HepG2 (cell line): ENCODE measurements around the gene ATP5MC2. TPM values are rescaled to one million over a fixed set of nuclear protein-coding genes. Genes with fewer than 3 reads are reported as not detected.

Source experiments
- ATAC-seq: fragments of 200-7000 bp; cut with Tn5 transposase; 3 replicates; pipeline ENCODE4 v1.9.1; 2020; ENCODE audit warnings: mild to moderate bottlenecking, moderate library complexity
- BruUV-seq: library from RNA; stranded (reverse); fragments of 400-500 nt; replicated peaks from 2 replicates; lab custom pipeline; 2021; lab: Mats Ljungman, UMichigan
- CTCF ChIA-PET: fragments of 300-600 bp; formaldehyde crosslinking; extraction: SDS; loops from one replicate; lab custom pipeline; 2021; ENCODE audit warnings: low total read pairs, inconsistent platforms, low intra/inter-chr PET ratio; lab: Yijun Ruan, JAX
- POLR2A ChIA-PET: fragments of 350-600 bp; sonication (Branson Sonifier 250); formaldehyde crosslinking; loops from one replicate; lab custom pipeline; 2020; ENCODE audit warnings: antibody characterized with exemption, inconsistent platforms; lab: Yijun Ruan, JAX
- DNase-seq: peaks from one replicate; pipeline ENCODE4 v3.0.0-alpha.2; 2015; ENCODE audit warnings: low spot score
- FAIRE-seq: peaks from 3 replicates; lab custom pipeline; 2011; peaks lifted over from hg19 to GRCh38; lab: Jason Lieb, UNC
- H2AFZ ChIP-seq: one replicate; pipeline ENCODE4 v1.6.1; 2011; ENCODE audit warnings: low read length, inconsistent platforms
- H3K27ac ChIP-seq: fragments of 300-600 bp; 3 replicates; pipeline ENCODE4 v1.8.0; 2011; ENCODE audit warnings: mixed run types, mild to moderate bottlenecking, mixed read lengths, low read length, inconsistent platforms; ENCODE audit not compliant: insufficient read depth; ENCODE audit errors: extremely low read length
- H3K27me3 ChIP-seq, 2 experiments: fragments of 200-600 bp in 1 of 2; 2 replicates in 1 of 2; 3 replicates in 1 of 2; pipeline versions ENCODE4 v1.6.0 to v1.8.0; 2011; ENCODE audit warnings: low read length in 2 of 2, mild to moderate bottlenecking in 2 of 2, moderate library complexity in 2 of 2, inconsistent platforms in 1 of 2; ENCODE audit not compliant: insufficient read depth in 2 of 2, control insufficient read depth in 1 of 2
- H3K36me3 ChIP-seq, 2 experiments: fragments of 200-600 bp in 1 of 2; replicated peaks in 1 of 2; 2 replicates in 1 of 2; 3 replicates in 1 of 2; pipeline versions ENCODE4 v1.5.1 to v1.8.0; 2011; ENCODE audit warnings: low read length in 2 of 2, inconsistent platforms in 1 of 2; ENCODE audit not compliant: insufficient read depth in 2 of 2, control insufficient read depth in 1 of 2
- H3K4me1 ChIP-seq: 2 replicates; pipeline ENCODE4 v1.5.1; 2012; ENCODE audit warnings: low read length, inconsistent platforms; ENCODE audit not compliant: insufficient read depth
- H3K4me2 ChIP-seq: 2 replicates; pipeline ENCODE4 v1.6.0; 2011; ENCODE audit warnings: low read depth, low read length, inconsistent platforms
- H3K4me3 ChIP-seq, 3 experiments: fragments of 200-600 bp in 1 of 3; sonication (generic), shearing (Covaris generic) in 1 of 3; replicated peaks in 1 of 3; 2 replicates each; pipeline ENCODE4 v1.5.1; 2011 to 2016; ENCODE audit warnings: low read length in 3 of 3, inconsistent platforms in 2 of 3, low read depth in 2 of 3, mild to moderate bottlenecking in 2 of 3, control low read depth in 1 of 3, mixed read lengths in 1 of 3; ENCODE audit not compliant: insufficient read depth in 1 of 3
- H3K79me2 ChIP-seq: one replicate; pipeline ENCODE4 v1.6.1; 2011; ENCODE audit warnings: low read length, inconsistent platforms; ENCODE audit not compliant: insufficient read depth
- H3K9ac ChIP-seq: 2 replicates; pipeline ENCODE4 v1.6.0; 2011; ENCODE audit warnings: mild to moderate bottlenecking, low read depth, low read length, inconsistent platforms; ENCODE audit not compliant: insufficient read depth
- H3K9me3 ChIP-seq: 2 replicates; pipeline ENCODE4 v1.5.1; 2012; ENCODE audit warnings: mild to moderate bottlenecking, low read length
- H4K20me1 ChIP-seq: 2 replicates; pipeline ENCODE4 v1.6.0; 2011; ENCODE audit warnings: inconsistent platforms, mild to moderate bottlenecking, low read length, moderate library complexity; ENCODE audit not compliant: insufficient read depth
- BRD4 ChIP-seq: sonication (generic); formaldehyde crosslinking; IDR thresholded peaks from 2 replicates; pipeline ENCODE4 v1.4.0; 2020; ENCODE audit warnings: missing genetic modification reagents
- CEBPB ChIP-seq: IDR thresholded peaks from 2 replicates; pipeline ENCODE4 v1.6.1; 2011; ENCODE audit warnings: low read depth, low read length, improper control_type of control experiment, borderline replicate concordance
- CEBPG ChIP-seq: IDR thresholded peaks from 2 replicates; pipeline ENCODE4 v1.6.1; 2016
- CREM ChIP-seq, 2 experiments: sonication (generic) in 1 of 2; formaldehyde crosslinking in 1 of 2; IDR thresholded peaks; 2 replicates each; pipeline versions ENCODE4 v1.4.0 to v1.6.1; 2016 to 2020; ENCODE audit warnings: antibody characterized with exemption in 1 of 2, mild to moderate bottlenecking in 1 of 2, missing genetic modification reagents in 1 of 2
- ELK4 ChIP-seq: sonication (generic); formaldehyde crosslinking; IDR thresholded peaks from 2 replicates; pipeline ENCODE4 v1.9.0; 2021; ENCODE audit warnings: missing genetic modification reagents, borderline replicate concordance
- IRX3 ChIP-seq: sonication (generic); formaldehyde crosslinking; IDR thresholded peaks from 2 replicates; pipeline ENCODE4 v1.8.1; 2023; ENCODE audit warnings: mild to moderate bottlenecking, low read depth, missing genetic modification reagents, borderline replicate concordance
- MAFK ChIP-seq, 2 experiments: IDR thresholded peaks in 1 of 2; conservative IDR thresholded peaks in 1 of 2; 2 replicates each; pipeline ENCODE4 v1.6.1; 2011; ENCODE audit warnings: improper control_type of control experiment in 2 of 2, low read length in 2 of 2
- MEF2D ChIP-seq: sonication (generic); formaldehyde crosslinking; IDR thresholded peaks from 2 replicates; pipeline ENCODE4 v1.5.1; 2020; ENCODE audit warnings: mild to moderate bottlenecking, missing genetic modification reagents
- MTA1 ChIP-seq: sonication (generic); formaldehyde crosslinking; IDR thresholded peaks from 2 replicates; pipeline ENCODE4 v1.4.0; 2020; ENCODE audit warnings: missing genetic modification reagents, mild to moderate bottlenecking, borderline replicate concordance
- SAP130 ChIP-seq: IDR thresholded peaks from 2 replicates; pipeline ENCODE4 v1.6.1; 2016; ENCODE audit warnings: low read depth
- SMYD3 ChIP-seq: sonication (generic); formaldehyde crosslinking; IDR thresholded peaks from 2 replicates; pipeline ENCODE4 v1.8.1; 2023; ENCODE audit warnings: mild to moderate bottlenecking, missing genetic modification reagents
- ZFP36L1 ChIP-seq: sonication (generic); formaldehyde crosslinking; IDR thresholded peaks from 2 replicates; pipeline ENCODE4 v1.8.0; 2022; ENCODE audit warnings: mild to moderate bottlenecking, missing genetic modification reagents, moderate library complexity
- ZNF790 ChIP-seq: sonication (generic); formaldehyde crosslinking; IDR thresholded peaks from 2 replicates; pipeline ENCODE4 v1.8.0; 2022; ENCODE audit warnings: missing genetic modification reagents, mild to moderate bottlenecking, borderline replicate concordance
- ZSCAN21 ChIP-seq: sonication (generic); formaldehyde crosslinking; IDR thresholded peaks from 2 replicates; pipeline ENCODE4 v1.8.0; 2022; ENCODE audit warnings: mild to moderate bottlenecking, missing genetic modification reagents, moderate library complexity, borderline replicate concordance
- whole genome bisulfite sequencing: methylation state at CpG from one replicate; pipeline ENCODE4 v1.1.6; 2017; ENCODE audit warnings: low lambda C conversion rate; 5-methylcytosine and 5-hydroxymethylcytosine counted together
- in situ Hi-C: cut with HindIII; loops from 2 replicates; pipeline ENCODE4 v1.10.0; 2017; ENCODE audit warnings: low pct_unique_long_range_greater_than_20kb; ENCODE audit not compliant: extremely low pct_ligation_motif_present
- intact Hi-C: fragments of 100-400 bp; cut with micrococcal nuclease; formaldehyde crosslinking; loops from one replicate; pipeline ENCODE4 v1.10.0; 2022; ENCODE audit not compliant: unreplicated experiment
- polyA plus RNA-seq, 8 experiments: library from polyadenylated mRNA; depleted of rRNA in 3 of 8; stranded (reverse) in 7 of 8; unstranded in 1 of 8; fragments of >200 nt; fragmentation: Illumina TruSeq in 4 of 8; extraction: Trizol in 4 of 8; gene quantifications; 2 replicates each; pipeline versions ENCODE4 v1.2.1 to v1.2.3, GENCODE V29; 2011 to 2016; ENCODE audit warnings: low read depth in 4 of 8, missing spikeins in 1 of 8, mixed read lengths in 1 of 8; ENCODE audit not compliant: insufficient read depth in 1 of 8
- total RNA-seq, 5 experiments: library from RNA; depleted of rRNA; stranded (reverse); fragments of >200 nt; fragmentation: Illumina TruSeq; extraction: Trizol; gene quantifications; 2 replicates each; pipeline ENCODE4 v1.2.3, GENCODE V29; 2016; ENCODE audit warnings: low read depth in 1 of 5
- TF ChIP-seq, protein P1 (sequence below): sonication (generic); formaldehyde crosslinking; IDR thresholded peaks from 2 replicates; pipeline ENCODE4 v1.5.0; 2020; ENCODE audit warnings: mild to moderate bottlenecking, missing genetic modification reagents, borderline replicate concordance
- TF ChIP-seq, protein P2 (sequence below): sonication (generic); formaldehyde crosslinking; IDR thresholded peaks from 2 replicates; pipeline ENCODE4 v1.5.0; 2020; ENCODE audit warnings: missing genetic modification reagents

The ATP5MC2 gene
- total and polyA plus RNA-seq, 2 of the 13 experiments (the other 11 are each of a cell fraction or from before 2014, with no cell fraction given) = 230 to 257 TPM

GRCh38 chr12:53624956-53625355, 50.9 kb downstream of the ATP5MC2 start (continued):
- no peak for TF ChIP-seq BRD4
- TF ChIP-seq CREM (IDR thresholded peaks at IDR 0.05) = no peak
- TF ChIP-seq CREM (CRISPR knock-in tag; IDR thresholded peaks at IDR 0.05) = no peak
- TF ChIP-seq, all 625 proteins: peak for 2

DNA sequence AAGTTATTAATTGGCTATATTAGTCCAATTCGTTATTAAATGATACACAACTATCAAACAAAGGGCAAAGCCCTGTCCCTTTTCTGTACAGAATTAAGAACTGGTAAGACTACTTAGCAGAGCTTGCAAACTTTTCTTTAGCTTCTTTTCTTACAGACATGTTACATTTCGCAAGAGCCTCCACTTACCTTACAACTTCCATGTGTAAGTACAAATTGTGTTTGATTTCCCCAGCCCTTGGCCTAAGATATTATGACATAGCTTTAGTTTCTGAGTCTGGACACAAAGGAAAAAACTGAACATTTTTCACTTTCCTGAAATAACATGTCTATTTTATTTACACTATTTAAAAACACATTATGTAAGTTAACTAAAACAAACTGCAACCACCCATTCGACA, 51.4 kb downstream of the ATP5MC2 start:
- FAIRE-seq (no peak), ATAC-seq (no peak), DNase-seq (no peak)
- intact Hi-C loops = loop anchor here (5.0 kb wide), 1 partner anchor 33 kb away; no protein-coding TSS in a partner anchor
- 26% methylated on average over 3 of the region's 3 CpGs for WGBS
- POLR2A ChIA-PET = interaction anchor here (1.1 to 2.1 kb wide), 4 partner anchors 24 to 86 kb away, joined by 3 to 14 read pairs (median 8); partner anchors contain the start of gene ATP5MC2
- Histone ChIP-seq H3K4me2 (peak overlapping the region; percentile 96), H3K9ac (peak overlapping the region; percentile 89), H2AFZ (no peak overlapping the region), H3K27me3 (no peaks in the 10 kb centered on the region; a peak in 1 of 5 replicates), H4K20me1 (no peaks in the 10 kb centered on the region), H3K4me3 (peak overlapping the region; percentile 85 to 95 (median 92); a peak in 5 of 6 replicates), H3K36me3 (no peaks in the 10 kb centered on the region), H3K9me3 (no peaks in the 10 kb centered on the region), H3K79me2 (peaks cover 57% of the 10 kb centered on the region), H3K4me1 (peaks cover 28% of the 10 kb centered on the region), H3K27ac (peak overlapping the region; percentile 88)
- no TSS peak for BruUV-seq
- CTCF ChIA-PET = no interaction called here
- in situ Hi-C loops = no loop called here
- peak; percentile 57; the same call in 1 of the 2 replicates for TF ChIP-seq CEBPG (CRISPR knock-in tag)
- TF ChIP-seq MAFK (conservative IDR thresholded peaks at IDR 0.05 in 1 of 2, IDR thresholded peaks at IDR 0.05 in 1 of 2; ENCODE audit: low read length in 2 of 2) = no peak
- TF ChIP-seq ELK4 = no peak
- no peak for TF ChIP-seq SAP130 (CRISPR knock-in tag)
- no peak for TF ChIP-seq MTA1 (CRISPR knock-in tag)
- TF ChIP-seq, protein P1, sequence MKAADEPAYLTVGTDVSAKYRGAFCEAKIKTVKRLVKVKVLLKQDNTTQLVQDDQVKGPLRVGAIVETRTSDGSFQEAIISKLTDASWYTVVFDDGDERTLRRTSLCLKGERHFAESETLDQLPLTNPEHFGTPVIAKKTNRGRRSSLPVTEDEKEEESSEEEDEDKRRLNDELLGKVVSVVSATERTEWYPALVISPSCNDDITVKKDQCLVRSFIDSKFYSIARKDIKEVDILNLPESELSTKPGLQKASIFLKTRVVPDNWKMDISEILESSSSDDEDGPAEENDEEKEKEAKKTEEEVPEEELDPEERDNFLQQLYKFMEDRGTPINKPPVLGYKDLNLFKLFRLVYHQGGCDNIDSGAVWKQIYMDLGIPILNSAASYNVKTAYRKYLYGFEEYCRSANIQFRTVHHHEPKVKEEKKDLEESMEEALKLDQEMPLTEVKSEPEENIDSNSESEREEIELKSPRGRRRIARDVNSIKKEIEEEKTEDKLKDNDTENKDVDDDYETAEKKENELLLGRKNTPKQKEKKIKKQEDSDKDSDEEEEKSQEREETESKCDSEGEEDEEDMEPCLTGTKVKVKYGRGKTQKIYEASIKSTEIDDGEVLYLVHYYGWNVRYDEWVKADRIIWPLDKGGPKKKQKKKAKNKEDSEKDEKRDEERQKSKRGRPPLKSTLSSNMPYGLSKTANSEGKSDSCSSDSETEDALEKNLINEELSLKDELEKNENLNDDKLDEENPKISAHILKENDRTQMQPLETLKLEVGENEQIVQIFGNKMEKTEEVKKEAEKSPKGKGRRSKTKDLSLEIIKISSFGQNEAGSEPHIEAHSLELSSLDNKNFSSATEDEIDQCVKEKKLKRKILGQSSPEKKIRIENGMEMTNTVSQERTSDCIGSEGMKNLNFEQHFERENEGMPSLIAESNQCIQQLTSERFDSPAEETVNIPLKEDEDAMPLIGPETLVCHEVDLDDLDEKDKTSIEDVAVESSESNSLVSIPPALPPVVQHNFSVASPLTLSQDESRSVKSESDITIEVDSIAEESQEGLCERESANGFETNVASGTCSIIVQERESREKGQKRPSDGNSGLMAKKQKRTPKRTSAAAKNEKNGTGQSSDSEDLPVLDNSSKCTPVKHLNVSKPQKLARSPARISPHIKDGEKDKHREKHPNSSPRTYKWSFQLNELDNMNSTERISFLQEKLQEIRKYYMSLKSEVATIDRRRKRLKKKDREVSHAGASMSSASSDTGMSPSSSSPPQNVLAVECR (CRISPR knock-in tag) = 0 out of 2 replicates have a peak, but pooled peaks have one; percentile 28
- TF ChIP-seq, protein P2, sequence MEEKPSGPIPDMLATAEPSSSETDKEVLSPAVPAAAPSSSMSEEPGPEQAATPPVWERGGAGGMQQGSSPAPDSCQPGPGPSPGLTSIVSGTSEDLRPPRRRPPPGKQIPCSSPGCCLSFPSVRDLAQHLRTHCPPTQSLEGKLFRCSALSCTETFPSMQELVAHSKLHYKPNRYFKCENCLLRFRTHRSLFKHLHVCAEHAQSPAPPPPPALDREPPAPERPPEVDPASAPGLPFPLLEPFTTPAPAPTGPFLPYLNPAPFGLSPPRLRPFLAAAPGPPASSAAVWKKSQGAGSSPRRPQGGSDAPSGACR (CRISPR knock-in tag) = 0 out of 2 replicates have a peak, but pooled peaks have one; percentile 48
- TF ChIP-seq CEBPB = peak; percentile 69; the same call in 1 of the 2 replicates
- no peak for TF ChIP-seq MEF2D
- no peak for TF ChIP-seq IRX3
- TF ChIP-seq ZFP36L1 (CRISPR knock-in tag) = no peak
- TF ChIP-seq ZSCAN21 (CRISPR knock-in tag) = no peak
- no peak for TF ChIP-seq SMYD3 (CRISPR knock-in tag)
- TF ChIP-seq ZNF790 (CRISPR knock-in tag) = no peak
